ELF-1 (cell line): ENCODE data around the gene DYNC1H1.

Experiments used
- DNase-seq: peaks from one replicate; pipeline ENCODE4 v3.0.0-alpha.2; 2016; ENCODE audit warnings: low read depth, low spot score

The DYNC1H1 gene

GRCh38 chr14:102088012-102088792, 123.8 kb downstream of the DYNC1H1 start:
- peak; percentile 97 for DNase-seq

- DNase-seq: no peak
Observed at GRCh38 chr14:102089621-102090343, 125.4 kb downstream of the DYNC1H1 start.

- DNase-seq: no peak
Observed at GRCh38 chr14:102090713-102091112, 126.3 kb downstream of the DYNC1H1 start.

GRCh38 chr14:102092806-102093205, 128.4 kb downstream of the DYNC1H1 start:
- no peak for DNase-seq

- DNase-seq: no peak
Observed at GRCh38 chr14:102094101-102094500, 129.7 kb downstream of the DYNC1H1 start.

GRCh38 chr14:102095231-102095870, 131.0 kb downstream of the DYNC1H1 start:
- DNase-seq: no peak

- DNase-seq: peak; percentile 69
Observed at GRCh38 chr14:102095871-102096568, 131.6 kb downstream of the DYNC1H1 start.

- DNase-seq: peak; percentile 84
Observed at GRCh38 chr14:102096569-102097188, 132.3 kb downstream of the DYNC1H1 start.

GRCh38 chr14:102097441-102098135, 133.2 kb downstream of the DYNC1H1 start:
- peak; percentile 95 for DNase-seq

GRCh38 chr14:102103062-102103695, 138.8 kb downstream of the DYNC1H1 start:
- DNase-seq: no peak

- no peak for DNase-seq
Observed at GRCh38 chr14:102105369-102105768, 141.0 kb downstream of the DYNC1H1 start.
